ENCODE results near the gene SKIC2. TPM values are rescaled to one million over a fixed set of nuclear protein-coding genes. Genes with fewer than 3 reads are reported as not detected.
A peak's percentile ranks its signal among the peaks of the same experiment; 100 is the strongest.

Gene SKIC2
- total and polyA plus RNA-seq, 9 donors, result 24.6 to 59.4 (median 42.1) TPM

DNA sequence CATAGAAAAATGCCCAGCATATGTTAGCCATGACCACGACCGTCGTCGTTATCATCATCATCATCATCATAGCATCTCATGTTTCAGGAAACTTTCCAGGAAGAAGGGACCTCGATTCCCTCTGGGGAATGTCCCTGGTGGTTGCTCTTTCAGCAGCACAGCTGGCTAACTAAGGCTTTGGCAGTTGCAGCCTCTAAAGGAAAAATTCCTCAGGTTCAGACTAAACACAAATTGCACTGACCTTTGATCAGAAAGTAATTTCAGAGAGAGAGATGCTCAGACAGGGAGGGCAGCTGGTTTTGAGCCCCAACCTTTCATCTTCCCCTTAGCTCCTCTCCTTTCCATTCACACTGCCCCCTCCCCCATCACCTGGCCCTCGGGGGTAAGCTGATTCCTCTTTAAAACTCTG lies 18.7 kb upstream of the SKIC2 start:
- Histone ChIP-seq H3K36me3 (no peaks in the 10 kb centered on the region), H3K27me3 (no peaks in the 10 kb centered on the region), H3K27ac (no peak overlapping the region), H3K4me1 (ENCODE audit: insufficient read depth) (peaks cover 4% of the 10 kb centered on the region), H3K4me3 (no peak overlapping the region), H3K9me3 (no peaks in the 10 kb centered on the region)
- WGBS, 3 donors, result 2 to 10% (median 4%) methylated on average over 6 of the region's 6 CpGs
- intact Hi-C loops (cut with DNase I), result loop anchor here in 1 of 4 donors (10.0 kb wide), 1 partner anchor 1345 kb away; the partner anchor contains the start of genes PFDN6 and WDR46
- no peak for DNase-seq
- no peak for TF ChIP-seq EP300 (IDR thresholded peaks at IDR 0.05)
- TF ChIP-seq, protein P1, sequence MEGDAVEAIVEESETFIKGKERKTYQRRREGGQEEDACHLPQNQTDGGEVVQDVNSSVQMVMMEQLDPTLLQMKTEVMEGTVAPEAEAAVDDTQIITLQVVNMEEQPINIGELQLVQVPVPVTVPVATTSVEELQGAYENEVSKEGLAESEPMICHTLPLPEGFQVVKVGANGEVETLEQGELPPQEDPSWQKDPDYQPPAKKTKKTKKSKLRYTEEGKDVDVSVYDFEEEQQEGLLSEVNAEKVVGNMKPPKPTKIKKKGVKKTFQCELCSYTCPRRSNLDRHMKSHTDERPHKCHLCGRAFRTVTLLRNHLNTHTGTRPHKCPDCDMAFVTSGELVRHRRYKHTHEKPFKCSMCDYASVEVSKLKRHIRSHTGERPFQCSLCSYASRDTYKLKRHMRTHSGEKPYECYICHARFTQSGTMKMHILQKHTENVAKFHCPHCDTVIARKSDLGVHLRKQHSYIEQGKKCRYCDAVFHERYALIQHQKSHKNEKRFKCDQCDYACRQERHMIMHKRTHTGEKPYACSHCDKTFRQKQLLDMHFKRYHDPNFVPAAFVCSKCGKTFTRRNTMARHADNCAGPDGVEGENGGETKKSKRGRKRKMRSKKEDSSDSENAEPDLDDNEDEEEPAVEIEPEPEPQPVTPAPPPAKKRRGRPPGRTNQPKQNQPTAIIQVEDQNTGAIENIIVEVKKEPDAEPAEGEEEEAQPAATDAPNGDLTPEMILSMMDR (IDR thresholded peaks at IDR 0.05), result no peak
- TF ChIP-seq POLR2A (IDR thresholded peaks at IDR 0.05), result no peak

DNA sequence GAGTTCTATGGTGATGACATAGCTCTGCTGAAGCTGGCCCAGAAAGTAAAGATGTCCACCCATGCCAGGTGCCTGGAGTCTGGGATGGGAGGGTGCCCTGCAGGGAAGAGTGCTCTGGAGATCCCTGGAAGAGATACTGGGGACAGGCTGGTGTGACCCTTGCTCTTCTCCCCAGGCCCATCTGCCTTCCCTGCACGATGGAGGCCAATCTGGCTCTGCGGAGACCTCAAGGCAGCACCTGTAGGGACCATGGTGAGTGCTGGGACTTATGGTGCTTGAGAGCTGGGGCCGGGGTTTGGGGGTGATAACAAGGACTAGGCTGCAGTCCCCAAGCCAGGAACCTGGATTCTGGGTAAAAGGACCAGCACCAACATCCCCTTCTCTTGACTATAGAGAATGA lies 15.2 kb upstream of the SKIC2 start:
- WGBS, 3 donors, result 84 to 88% (median 87%) methylated on average over 3 of the region's 3 CpGs
- no peak for DNase-seq
- H3K36me3 ChIP-seq, result no peaks in the 10 kb centered on the region

DNA sequence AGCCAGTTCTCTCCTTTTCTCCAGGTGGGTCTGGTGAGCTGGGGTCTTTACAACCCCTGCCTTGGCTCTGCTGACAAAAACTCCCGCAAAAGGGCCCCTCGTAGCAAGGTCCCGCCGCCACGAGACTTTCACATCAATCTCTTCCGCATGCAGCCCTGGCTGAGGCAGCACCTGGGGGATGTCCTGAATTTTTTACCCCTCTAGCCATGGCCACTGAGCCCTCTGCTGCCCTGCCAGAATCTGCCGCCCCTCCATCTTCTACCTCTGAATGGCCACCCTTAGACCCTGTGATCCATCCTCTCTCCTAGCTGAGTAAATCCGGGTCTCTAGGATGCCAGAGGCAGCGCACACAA lies 13.8 kb upstream of the SKIC2 start:
- Histone ChIP-seq H3K36me3 (no peaks in the 10 kb centered on the region), H3K4me3 (peak overlapping the region; percentile 23), H3K27me3 (no peaks in the 10 kb centered on the region), H3K27ac (peak overlapping the region; percentile 9 to 75), H3K4me1 (ENCODE audit: insufficient read depth) (peaks cover 7% of the 10 kb centered on the region), H3K9me3 (no peaks in the 10 kb centered on the region)
- DNase-seq, result no peak
- 67 to 74% (median 68%) methylated on average over 9 of the region's 9 CpGs for WGBS, 3 donors
- intact Hi-C loops (cut with DNase I), result loop anchor here in 1 of 4 donors (10.0 kb wide), 1 partner anchor 1340 kb away; the partner anchor contains the start of genes PFDN6 and WDR46
- TF ChIP-seq, protein P1 (IDR thresholded peaks at IDR 0.05), result no peak
- no peak for TF ChIP-seq EP300 (IDR thresholded peaks at IDR 0.05)
- TF ChIP-seq POLR2A (IDR thresholded peaks at IDR 0.05), result no peak

More for the DNA sequence above, 15.2 kb upstream of the SKIC2 start:
- H3K27ac ChIP-seq, result no peak overlapping the region
- intact Hi-C loops (cut with DNase I), result loop anchor here in 1 of 4 donors (10.0 kb wide), 1 partner anchor 1341 kb away; the partner anchor contains the start of genes PFDN6 and WDR46
- TF ChIP-seq POLR2A (IDR thresholded peaks at IDR 0.05), result no peak
- TF ChIP-seq, protein P1 (IDR thresholded peaks at IDR 0.05), result no peak
- no peak for TF ChIP-seq EP300 (IDR thresholded peaks at IDR 0.05)
- H3K9me3 ChIP-seq, result no peaks in the 10 kb centered on the region
- no peak overlapping the region for H3K4me3 ChIP-seq
- H3K4me1 ChIP-seq (ENCODE audit: insufficient read depth), result peaks cover 7% of the 10 kb centered on the region
- H3K27me3 ChIP-seq, result no peaks in the 10 kb centered on the region

DNA sequence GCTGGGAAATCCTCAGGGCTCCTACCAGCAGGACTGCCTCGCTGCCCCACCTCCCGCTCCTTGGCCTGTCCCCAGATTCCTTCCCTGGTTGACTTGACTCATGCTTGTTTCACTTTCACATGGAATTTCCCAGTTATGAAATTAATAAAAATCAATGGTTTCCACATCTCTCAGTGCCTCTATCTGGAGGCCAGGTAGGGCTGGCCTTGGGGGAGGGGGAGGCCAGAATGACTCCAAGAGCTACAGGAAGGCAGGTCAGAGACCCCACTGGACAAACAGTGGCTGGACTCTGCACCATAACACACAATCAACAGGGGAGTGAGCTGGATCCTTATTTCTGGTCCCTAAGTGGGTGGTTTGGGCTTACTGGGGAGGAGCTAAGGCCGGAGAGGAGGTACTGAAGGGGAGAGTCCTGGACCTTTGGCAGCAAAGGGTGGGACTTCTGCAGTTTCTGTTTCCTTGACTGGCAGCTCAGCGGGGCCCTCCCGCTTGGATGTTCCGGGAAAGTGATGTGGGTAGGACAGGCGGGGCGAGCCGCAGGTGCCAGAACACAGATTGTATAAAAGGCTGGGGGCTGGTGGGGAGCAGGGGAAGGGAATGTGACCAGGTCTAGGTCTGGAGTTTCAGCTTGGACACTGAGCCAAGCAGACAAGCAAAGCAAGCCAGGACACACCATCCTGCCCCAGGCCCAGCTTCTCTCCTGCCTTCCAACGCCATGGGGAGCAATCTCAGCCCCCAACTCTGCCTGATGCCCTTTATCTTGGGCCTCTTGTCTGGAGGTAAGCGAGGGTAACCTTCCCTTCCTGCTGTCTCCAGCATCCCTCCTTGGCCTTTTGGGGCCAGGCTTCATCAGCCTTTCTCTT lies 13.2 kb upstream of the SKIC2 start, which contains the start of gene CFB:
CFB (plus strand) TSS at position 589 of the 863 bp plus-strand sequence; CDS start at position 716, 127 bp downstream.
- intact Hi-C loops (cut with DNase I), result loop anchor here in 1 of 4 donors (10.0 kb wide), 1 partner anchor 1339 kb away; the partner anchor contains the start of genes PFDN6 and WDR46
- TF ChIP-seq EP300 (IDR thresholded peaks at IDR 0.05) (peak; percentile 37), POLR2A (IDR thresholded peaks at IDR 0.05) (no peak)
- Histone ChIP-seq H3K4me1 (ENCODE audit: insufficient read depth) (peaks cover 6% of the 10 kb centered on the region), H3K9me3 (no peaks in the 10 kb centered on the region), H3K27ac (peak within 1 kb of the TSS; percentile 9 to 75), H3K4me3 (peak within 1 kb of the TSS; percentile 23), H3K36me3 (no peaks in the 10 kb centered on the region), H3K27me3 (no peaks in the 10 kb centered on the region)
- peak; percentile 77 to 90 (median 82) for DNase-seq
- 28 to 38% (median 33%) methylated on average over 11 of the region's 11 CpGs for WGBS, 3 donors
